Chondrocyte (in vitro differentiated cells): ENCODE results near the gene LRRC27. TPM values are rescaled to one million over a fixed set of nuclear protein-coding genes. Genes with fewer than 3 reads are reported as not detected.
A peak's percentile ranks its signal among the peaks of the same experiment; 100 is the strongest.

Experiments used
- DNase-seq: peaks from one replicate; pipeline ENCODE4 v3.0.0; 2021; ENCODE audit warnings: mixed read lengths, low spot score
- H3K27ac Mint-ChIP-seq: one replicate; pipeline ENCODE4 v1.8.0; 2021; ENCODE audit warnings: mild to moderate bottlenecking, moderate library complexity, mixed read lengths; ENCODE audit not compliant: unreplicated experiment
- H3K27me3 Mint-ChIP-seq: 2 replicates; pipeline ENCODE4 v1.8.0; 2021; ENCODE audit warnings: low read depth, mixed read lengths
- H3K36me3 Mint-ChIP-seq: 2 replicates; pipeline ENCODE4 v1.8.0; 2021; ENCODE audit warnings: low read depth, mixed read lengths
- H3K4me1 Mint-ChIP-seq: 2 replicates; pipeline ENCODE4 v1.8.0; 2021; ENCODE audit warnings: low read depth, mild to moderate bottlenecking, mixed read lengths
- H3K4me3 Mint-ChIP-seq: one replicate; pipeline ENCODE4 v1.8.0; 2021; ENCODE audit warnings: mild to moderate bottlenecking, moderate library complexity, mixed read lengths; ENCODE audit not compliant: unreplicated experiment
- H3K9me3 Mint-ChIP-seq: 2 replicates; pipeline ENCODE4 v1.8.0; 2021; ENCODE audit warnings: low read depth, mixed read lengths
- CTCF ChIP-seq: fragments of 200-600 bp; sonication (generic); IDR thresholded peaks from 2 replicates; pipeline ENCODE4 v1.5.0; 2021; ENCODE audit warnings: antibody characterized with exemption, mild to moderate bottlenecking, moderate library complexity
- total RNA-seq: library from RNA; stranded (reverse); gene quantifications from 3 replicates; pipeline ENCODE4 v1.2.1, GENCODE V29; 2021

The LRRC27 gene
- total RNA-seq, 1 donor from 2014 or later: 13.2 TPM

- no peak for TF ChIP-seq CTCF
- H3K27ac Mint-ChIP-seq: no peak overlapping the region
- H3K9me3 Mint-ChIP-seq: peaks cover 9% of the 10 kb centered on the region
- no peaks in the 10 kb centered on the region for H3K4me1 Mint-ChIP-seq
- peaks cover 26% of the 10 kb centered on the region for H3K36me3 Mint-ChIP-seq
- no peaks in the 10 kb centered on the region for H3K27me3 Mint-ChIP-seq
- DNase-seq: peak; percentile 73
- no peak overlapping the region for H3K4me3 Mint-ChIP-seq
These were observed 31.4 kb downstream of the LRRC27 start for GRCh38 chr10:132363376-132363775.

GRCh38 chr10:132363921-132364593 is 32.1 kb downstream of the LRRC27 start:
- peak; percentile 99 for DNase-seq

GRCh38 chr10:132364594-132364970 is 32.6 kb downstream of the LRRC27 start:
- Mint-ChIP-seq H3K9me3 (peaks cover 10% of the 10 kb centered on the region), H3K4me1 (no peaks in the 10 kb centered on the region), H3K4me3 (no peak overlapping the region), H3K36me3 (peaks cover 32% of the 10 kb centered on the region), H3K27ac (no peak overlapping the region), H3K27me3 (no peaks in the 10 kb centered on the region)
- peak; percentile 99 for DNase-seq
- TF ChIP-seq CTCF: no peak

More at GRCh38 chr10:132363921-132364593, 32.1 kb downstream of the LRRC27 start:
- H3K27ac Mint-ChIP-seq: no peak overlapping the region
- no peaks in the 10 kb centered on the region for H3K4me1 Mint-ChIP-seq
- H3K4me3 Mint-ChIP-seq: no peak overlapping the region
- no peaks in the 10 kb centered on the region for H3K27me3 Mint-ChIP-seq
- peaks cover 32% of the 10 kb centered on the region for H3K36me3 Mint-ChIP-seq
- no peak for TF ChIP-seq CTCF
- peaks cover 10% of the 10 kb centered on the region for H3K9me3 Mint-ChIP-seq

DNA sequence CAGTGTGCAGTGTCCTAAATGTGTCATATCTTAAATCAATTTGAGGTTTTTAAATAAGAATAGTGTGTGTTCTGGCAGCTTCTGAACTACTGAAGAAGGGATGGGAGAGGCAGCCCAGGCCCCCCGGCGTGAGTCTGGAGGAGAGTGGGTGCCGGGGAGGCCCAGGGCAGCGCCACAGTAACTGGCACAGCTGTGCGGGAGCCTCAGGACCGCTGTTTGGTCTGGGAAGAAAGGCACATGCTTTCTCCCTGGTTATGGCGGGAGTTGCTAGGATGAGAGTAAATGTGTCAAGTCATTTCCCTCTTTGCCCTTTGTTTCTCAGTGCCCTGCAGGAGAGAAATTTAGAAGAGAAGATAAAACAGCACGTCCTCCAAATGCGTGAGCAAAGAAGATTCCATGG is 33.1 kb downstream of the LRRC27 start:
- Mint-ChIP-seq H3K36me3 (peaks cover 33% of the 10 kb centered on the region), H3K27ac (no peak overlapping the region), H3K4me3 (no peak overlapping the region), H3K4me1 (no peaks in the 10 kb centered on the region), H3K9me3 (peaks cover 10% of the 10 kb centered on the region), H3K27me3 (no peaks in the 10 kb centered on the region)
- no peak for TF ChIP-seq CTCF
- peak; percentile 65 for DNase-seq

- Mint-ChIP-seq H3K27ac (no peak overlapping the region), H3K4me1 (no peaks in the 10 kb centered on the region), H3K36me3 (peaks cover 33% of the 10 kb centered on the region), H3K9me3 (peaks cover 10% of the 10 kb centered on the region), H3K27me3 (no peaks in the 10 kb centered on the region), H3K4me3 (no peak overlapping the region)
- no peak for TF ChIP-seq CTCF
- DNase-seq: peak; percentile 55
These were observed 34.0 kb downstream of the LRRC27 start for GRCh38 chr10:132366006-132366405.
